GM18517 (cell line): ENCODE data around the gene UPF1.

ENCODE experiments used
- ATAC-seq: cut with Tn5 transposase; IDR thresholded peaks from one replicate; pipeline ENCODE4 v1.9.1; 2021; ENCODE audit warnings: mild to moderate bottlenecking, moderate library complexity; ENCODE audit not compliant: unreplicated experiment

The UPF1 gene

DNA sequence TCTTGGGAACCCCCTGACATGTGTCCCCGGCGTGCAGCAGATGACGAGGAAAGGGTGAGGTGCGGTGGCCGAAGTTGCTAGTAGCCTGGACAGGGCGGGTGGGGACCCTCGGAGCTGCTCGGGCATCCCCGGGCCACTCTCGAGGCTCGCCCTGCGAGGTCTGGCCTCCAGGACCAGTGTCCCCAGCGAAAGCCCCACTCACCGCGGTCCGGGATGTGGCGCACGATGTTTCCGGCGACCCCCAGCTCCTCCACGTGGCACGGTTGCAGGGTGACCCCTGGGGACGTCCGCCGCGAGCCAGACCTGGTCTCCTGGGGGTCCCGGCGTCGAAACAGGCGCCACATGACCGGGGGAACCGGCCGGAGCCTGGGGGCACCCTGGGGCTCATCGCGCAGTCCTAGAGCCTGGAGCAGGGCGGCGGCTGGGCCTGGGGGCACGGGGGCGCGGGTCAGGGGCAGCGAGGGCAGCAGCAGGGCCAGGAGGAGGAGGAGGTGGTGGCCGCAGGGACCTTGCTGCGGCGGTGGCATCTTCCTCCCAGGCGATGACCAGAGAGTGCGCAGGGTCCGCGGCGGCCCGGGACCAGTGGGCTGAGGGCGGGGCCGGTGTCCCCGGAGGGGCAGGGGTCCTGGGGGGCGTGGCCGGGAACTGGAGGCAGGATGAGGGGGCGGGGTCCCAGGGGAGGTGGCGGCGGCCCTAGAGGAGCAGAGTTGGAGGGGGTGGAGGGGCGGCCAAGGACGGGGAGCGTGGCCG is 38.2 kb downstream of the UPF1 start:
- ATAC-seq, result no peak

DNA sequence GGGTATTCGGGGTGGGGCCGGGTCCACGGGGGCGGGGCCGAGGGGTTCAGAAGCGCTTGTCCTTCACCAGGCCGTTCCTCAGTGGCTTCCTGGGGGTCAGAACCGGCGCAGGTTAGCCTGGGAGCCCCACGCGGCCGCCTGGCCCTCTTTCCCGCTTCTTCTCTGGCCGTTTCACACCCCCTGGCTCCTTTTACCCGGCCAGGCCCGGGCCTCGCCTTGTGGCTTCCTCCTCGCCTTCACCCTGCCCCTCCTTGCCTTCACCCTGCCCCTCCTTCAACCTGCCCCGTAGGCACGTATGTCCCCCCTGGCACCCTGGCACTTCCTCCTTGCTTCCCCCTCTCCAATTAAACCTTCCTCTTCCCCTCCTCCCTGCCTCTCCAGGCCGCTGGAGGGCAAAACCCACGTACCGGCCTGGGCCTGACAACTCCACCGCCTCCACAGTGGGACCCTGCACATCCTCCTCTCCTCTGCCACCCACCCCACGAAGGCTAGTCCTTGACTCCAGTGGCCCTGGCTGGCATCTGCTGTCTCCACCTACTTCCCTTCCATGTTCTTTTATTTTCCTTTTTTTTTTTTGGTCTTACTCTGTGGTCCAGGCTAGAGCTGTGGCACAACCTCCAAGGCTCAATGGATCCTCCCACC is 38.9 kb downstream of the UPF1 start:
- ATAC-seq, result no peak

DNA sequence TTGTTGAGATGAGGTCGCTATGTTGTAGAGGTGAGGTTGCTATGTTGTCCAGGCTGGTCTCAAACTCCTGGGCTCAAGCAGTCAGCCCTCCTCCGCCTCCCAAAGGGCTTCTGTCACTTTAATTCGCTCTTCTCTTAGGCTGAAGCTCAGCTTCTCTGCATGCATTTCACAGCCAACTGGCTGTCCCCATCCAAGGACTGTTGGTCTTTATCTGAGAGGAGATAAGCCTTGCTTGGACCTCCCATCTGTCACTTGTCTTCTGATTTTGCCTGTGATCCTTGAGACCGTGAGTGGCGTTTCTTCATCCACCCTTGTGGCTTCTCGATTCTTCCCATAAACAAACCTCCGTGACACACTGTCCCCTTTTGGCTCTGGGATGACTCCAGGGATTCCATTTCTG is 39.8 kb downstream of the UPF1 start:
- no peak for ATAC-seq

DNA sequence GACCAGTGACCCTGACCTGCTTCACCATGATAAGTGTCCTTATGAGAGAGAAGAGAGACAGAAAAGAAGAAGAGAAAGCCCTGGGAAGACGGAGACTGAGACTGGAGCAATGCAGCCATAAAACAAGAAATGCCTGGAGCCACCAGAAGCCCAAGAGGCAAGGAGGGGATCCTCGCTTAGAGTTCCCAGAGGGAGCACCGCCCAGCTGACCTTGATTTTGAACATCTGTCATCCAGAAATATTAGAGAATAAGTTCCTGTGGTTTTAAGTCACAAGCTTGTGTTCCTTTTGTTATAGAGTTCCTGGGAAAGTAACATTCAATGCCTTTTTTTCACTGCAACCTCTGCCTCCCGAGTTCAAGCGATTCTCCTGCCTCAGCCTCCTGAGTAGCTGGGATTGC is 44.0 kb downstream of the UPF1 start:
- no peak for ATAC-seq

DNA sequence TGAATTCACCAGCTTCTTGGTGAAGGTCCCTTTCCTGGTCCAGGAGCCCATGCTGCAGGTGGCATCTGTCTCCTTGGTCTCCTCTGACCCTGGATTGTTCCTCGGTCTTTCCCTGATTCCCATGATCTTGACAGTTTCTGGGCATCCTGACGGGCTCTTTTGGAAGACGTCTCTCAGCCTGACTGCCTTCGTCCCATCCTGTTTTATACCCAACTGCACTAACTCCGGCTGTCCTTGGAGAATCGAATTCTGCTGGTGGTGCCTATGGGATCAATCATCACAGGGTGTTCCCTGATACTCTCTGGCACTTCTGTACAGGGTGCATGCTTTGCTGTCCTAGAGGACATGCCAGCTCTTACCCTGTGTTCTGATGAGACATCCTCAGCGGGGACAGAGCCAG is 45.1 kb downstream of the UPF1 start:
- ATAC-seq, result no peak

DNA sequence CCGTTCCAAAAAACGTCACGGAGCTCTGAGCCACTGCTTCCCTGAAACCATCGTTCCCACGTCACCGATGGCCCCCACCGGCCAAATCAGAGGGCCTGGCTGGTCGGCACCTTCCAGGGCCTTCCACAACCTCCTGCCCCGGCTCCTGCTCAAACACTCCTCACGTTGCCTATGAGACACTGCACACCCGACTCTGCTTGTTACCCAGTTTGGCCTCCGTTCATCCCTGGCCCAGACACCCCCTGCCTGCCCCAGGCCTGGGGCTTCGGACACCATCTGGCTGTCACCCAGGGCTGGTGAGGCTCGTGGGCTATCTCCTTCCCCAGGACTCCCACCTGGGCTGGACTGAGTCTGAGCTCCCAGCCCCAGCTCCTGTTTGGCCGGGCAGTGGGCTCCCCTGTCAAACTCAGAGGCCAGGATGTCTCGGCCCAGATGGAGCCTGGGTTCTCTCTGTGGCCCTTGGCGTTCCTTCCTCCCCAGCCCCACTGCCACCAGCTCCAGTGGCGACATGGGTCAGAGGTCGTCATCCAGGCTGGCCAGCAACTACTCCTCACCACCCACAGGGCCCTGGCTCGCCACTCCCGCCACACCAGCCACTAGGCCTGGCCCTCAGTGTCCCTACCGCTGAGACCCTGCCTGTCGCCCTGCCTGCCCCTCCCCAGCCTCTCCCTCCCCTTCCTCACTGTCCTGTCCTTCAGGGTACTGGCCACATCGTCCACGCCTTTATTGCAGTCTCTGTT is 46.5 kb downstream of the UPF1 start:
- no peak for ATAC-seq

DNA sequence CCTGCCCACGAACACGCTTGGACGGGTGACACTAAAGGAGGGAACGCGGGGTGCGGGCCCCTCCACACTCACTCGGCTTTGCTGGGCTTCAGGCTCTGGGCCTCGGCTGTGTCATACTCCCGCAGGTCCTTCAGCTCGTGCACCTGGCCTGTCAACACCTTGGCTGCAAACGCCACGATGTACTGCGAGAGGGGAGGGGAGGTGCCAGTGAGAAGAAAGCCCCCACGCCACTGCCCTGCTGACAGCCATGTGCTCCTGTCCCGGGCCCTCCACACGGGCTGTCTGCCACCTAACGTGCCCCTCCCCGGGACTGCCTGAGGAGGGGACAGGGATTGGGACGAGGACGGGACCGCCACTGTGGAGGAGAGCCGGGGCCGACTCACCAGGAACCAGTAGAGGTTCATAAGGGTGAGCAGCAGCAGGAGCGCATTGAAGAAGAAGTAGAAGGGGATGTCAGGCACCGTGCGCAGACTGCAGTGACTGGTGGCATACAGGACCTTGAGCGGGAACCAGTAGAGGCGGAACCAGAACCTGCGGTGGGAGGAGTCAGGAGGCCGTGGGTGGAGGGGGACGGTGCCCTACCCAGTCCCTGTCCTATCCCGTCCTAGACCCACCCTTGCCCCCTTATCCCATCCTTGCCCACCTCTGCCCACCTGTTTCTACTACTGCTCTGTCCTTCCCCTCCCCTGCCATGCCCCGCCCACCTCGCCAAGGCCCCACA is 47.3 kb downstream of the UPF1 start:
- no peak for ATAC-seq

DNA sequence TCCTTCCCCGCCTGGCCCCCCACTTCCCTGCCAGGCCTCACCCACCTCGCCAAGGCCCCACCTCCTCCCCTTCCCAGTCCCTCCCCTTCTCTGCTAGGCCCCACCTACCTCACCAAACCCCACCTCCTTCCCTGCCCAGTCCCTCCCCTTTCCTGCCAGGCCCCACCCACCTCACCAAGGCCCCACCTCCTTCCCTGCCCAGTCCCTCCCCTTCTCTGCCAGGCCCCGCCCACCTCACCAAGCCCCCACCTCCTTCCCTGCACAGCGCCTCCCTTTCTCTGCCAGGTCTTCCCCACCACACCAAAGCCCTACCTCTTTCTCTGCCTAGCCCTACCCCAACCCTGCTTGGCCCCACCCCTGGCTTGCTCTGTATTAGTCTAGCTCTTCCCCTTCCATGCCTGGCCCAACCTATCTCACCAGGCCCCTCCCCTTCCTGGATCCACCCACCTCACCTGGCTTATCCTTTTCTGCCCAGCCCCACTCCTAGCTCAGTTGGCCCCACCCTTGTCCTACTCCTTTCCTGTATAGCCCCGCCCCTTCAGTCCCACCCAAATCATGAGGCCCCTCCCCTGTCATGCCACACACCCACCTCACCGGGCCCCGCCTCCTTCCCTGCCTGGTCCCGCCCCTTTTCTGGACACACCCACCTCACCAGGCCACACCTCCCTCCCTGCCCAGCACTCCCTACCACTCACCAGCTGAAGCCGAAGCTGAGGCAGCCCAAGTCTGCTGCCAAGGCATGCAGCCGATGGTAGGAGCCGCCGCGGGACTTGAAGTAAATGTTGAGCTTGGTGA is 48.0 kb downstream of the UPF1 start:
- ATAC-seq, result no peak

DNA sequence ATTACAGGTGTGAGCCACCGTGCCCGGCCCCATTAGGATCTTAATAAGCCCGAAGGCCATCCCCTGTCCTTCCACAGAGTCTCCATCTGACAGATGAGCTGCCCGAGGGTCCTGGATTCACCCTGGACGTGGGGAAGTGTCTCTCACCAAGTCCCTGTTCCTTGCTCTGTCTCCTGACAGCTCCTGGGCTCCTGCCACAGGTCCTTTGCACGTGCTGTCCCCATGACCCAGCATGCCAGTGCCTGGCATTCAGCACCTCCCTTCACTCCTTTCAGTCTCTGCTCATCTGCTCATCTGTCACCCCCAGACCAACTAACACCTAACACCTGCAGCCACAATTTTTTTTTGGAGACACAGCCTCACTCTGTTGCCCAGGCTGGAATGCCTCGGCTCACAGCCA is 49.7 kb downstream of the UPF1 start:
- no peak for ATAC-seq

DNA sequence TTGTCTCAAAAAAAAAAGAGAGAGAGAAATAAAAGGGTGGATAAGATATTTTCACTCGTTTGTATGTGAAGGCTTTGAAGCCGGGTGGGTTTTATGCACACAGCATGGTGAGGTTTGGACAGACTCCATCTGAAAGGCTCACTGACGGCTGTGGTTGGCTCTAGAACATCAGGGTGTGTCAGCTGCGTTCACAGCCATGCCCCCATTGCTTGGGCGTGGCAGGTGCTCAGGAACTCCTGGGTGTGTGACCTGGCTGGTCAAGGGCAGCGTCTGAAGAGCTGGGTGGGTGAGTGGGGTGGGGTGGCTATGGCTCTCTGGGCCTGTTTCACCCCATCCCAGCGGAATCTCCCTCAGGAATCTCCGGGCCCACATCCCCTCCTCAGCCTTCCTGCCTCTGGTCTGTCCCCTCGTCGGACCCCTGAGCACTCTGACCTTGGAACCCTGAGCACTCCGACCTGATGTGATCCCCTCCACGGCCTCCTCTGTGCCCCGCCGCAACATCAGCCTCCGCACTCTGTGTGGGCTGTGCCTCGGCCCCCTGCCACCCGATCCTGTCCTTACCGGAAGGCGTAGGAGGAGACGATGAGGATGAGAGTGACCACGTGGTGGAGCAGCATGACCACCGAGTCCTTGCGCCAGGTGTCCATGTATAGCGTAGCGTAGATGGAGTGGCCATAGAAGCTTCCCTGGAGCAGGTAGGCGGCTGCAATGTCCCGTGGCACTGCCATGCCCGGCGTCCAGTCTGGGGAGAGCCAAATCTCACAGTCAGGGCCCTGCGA is 52.0 kb downstream of the UPF1 start:
- ATAC-seq, result no peak

DNA sequence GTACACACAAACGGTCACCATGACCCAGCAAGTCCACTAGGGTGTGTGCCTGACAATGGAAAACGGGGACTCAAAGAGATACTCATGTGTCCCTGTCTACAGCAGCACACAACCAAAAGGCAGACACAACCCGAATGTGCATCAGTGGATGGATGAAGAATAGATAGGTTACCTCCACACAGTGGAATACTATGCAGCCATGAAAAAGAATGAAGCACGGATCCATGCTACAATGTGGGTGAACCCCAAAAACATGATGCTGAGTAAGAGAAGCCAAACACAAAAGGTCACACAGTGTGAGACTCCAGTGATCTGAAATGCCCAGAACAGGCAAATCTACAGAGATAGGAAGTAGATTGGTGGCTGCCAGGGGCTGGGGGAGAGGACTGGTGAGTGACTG is 55.2 kb downstream of the UPF1 start:
- ATAC-seq, result no peak

DNA sequence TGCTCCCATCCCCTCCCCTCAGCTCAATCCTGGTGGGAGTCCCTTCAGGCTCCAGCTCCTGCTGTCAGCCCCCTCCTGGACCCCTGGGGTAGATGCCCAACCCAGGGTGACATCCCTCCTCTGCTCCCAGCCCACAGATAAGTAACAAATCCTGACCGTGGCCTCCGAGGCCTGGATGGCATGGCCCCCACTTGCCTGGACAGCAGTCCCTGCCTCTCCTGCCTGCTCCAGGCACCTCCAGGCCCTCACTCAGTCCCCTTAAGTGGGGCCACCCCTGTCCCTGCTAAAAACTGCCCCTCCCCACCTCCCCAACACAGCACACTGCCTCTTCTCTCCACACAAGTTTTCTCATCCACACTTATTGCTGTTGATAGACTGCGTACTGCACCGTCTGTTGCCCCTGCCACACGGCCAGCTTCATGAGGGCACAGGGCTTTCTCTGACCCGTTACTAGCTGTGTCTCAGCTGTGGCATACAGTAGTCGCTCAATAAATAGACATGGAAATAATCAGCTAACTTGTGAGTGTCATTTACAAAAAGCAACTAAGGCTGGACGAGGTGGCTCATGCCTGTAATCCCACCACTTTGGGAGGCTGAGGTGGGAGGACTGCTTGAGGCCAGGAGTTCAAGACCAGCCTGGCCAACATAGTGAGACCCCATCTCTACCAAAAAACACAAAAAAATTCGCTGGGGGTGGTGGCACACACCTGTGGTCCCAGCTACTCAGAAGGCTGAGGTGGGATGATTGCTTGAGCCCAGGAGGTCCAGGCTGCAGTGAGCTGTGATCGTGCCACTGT is 58.4 kb downstream of the UPF1 start:
- no peak for ATAC-seq

DNA sequence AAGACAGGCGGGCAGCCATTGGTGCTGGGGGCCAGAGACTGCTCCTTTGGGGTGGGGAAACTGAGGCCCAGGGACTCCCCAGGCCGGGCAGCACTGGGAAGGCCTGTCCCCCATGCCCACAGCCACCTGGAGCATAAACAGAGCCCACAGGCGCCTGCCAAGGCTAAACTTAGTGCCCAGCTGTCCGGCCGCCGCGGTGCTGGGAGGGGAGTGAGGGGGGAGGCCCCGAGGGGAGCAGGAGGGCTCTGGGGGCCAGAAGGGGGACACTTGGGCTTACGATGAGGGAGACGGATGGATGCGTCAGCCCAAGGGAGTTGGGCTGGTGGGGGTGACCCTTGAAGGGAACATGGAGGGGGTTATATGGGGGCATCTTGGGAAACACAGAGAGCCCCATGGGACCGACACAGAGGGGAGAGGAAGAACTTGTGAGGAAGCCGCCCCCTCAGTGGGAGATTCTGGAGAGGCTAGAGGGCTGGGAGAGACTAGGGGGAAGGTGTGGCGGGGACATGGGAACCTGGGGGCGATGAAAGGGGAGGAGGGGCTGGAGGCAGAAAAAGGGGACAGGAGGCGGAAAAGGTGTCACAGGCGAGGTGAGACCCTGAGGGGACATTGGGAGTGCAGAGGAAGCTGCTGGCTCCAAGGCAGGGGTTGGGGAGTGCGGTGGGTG is 62.0 kb downstream of the UPF1 start:
- ATAC-seq, result no peak

DNA sequence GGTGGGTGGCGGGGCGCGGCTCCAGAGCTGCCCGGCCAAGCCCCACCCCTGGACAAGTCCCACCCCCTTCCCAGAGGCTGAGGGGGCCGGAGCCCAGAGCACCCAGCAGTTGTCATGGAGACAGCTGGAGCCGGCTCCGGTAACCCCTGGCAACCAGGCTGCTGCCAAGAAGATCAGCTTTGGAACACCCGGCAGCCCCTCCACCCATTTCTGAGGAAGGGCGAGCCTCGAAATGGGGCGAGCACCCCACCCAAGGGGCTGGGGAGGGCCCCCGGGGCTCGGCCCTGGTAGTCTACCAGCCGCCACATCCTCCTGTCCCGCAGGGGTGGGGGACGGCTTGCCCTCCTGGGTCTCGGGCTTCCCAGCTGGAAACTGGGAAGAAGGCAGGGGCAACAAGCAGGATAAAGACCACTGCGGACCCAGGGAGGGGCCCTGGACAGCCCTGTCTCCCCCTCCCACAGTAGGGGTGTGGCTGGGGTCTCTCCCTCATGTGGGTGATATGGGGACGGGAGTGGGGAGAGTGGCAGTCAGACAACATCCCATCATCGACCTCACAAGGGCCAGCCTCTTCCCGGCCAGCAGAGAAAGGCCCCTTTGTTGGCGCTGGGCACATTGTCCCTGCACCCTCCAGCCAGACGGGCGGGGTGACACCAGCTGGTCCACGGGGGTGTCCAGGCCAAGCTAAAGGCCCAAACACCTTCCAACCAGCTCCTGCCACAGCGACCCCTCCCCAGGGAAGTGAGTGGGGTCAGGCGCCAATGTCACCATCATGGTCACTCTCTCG is 62.7 kb downstream of the UPF1 start:
- no peak for ATAC-seq

DNA sequence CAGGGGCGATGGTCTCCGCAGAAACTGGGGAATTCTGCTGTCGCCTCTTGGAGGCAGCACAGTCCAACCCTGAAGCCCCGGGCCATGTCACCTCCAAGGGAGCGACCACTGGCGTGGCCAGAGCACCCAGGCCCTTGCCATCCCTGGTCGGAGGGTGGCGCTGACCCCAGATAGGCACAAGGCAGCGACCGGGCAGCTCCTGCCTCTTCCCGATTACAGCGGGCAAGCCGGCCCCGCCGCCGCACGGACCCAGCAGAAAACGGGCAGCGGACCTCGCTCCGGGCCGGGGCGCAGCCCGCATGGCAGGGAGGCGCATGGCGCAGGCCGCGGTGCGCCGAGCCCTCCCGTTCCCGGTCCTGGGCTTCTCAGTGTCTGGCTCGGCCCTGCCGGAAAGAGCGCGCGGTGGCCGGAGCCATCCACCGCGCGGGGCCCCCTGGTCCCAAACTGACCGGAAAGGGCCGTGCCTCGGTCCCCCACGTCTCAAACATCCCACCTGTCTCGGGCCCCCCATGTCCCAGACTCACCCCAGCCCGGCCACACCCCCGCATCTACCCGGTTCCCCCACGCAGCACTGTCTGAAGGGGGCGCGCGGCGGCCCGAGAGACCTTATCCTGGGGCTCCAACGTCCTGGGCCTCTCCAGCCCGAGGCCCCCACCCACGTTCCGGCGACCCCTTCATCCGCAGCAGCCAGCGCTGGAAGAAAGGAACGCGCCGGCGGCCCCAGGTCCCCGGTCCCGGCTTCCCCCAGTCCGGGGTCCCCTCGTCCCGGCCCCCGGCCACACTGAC is 63.5 kb downstream of the UPF1 start:
- no peak for ATAC-seq

DNA sequence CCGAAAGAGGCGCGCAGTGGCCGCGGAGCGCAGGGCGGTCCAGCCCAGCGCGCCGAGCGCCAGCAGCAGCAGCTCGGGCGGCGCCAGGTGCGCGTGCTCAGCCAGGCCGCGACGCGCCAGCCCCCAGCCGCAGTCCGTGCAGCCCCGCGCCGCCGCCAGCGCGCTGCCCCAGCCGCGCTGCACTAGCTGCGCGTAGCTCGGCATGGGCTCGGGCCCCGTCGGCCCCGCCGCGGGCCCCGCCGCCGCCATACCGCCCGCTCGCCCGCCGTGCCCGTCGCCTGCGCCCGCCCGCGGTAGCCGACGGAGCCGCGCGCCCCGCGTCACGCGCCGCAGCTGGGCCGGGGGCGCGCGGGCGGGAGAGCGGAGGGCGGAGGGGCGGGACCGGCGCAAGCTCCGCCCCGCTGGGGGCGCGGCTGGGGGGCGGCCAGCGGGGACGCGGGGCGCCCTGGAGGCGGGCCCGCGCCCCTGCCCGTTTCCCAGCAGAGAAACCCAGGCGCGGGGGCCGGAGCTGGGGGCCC is 64.1 kb downstream of the UPF1 start, which contains the start of gene CERS1:
TSS of gene CERS1 (minus strand) at position 335 of the 518 bp plus-strand sequence. CDS start at position 249, 86 bp downstream.
- no peak for ATAC-seq

DNA sequence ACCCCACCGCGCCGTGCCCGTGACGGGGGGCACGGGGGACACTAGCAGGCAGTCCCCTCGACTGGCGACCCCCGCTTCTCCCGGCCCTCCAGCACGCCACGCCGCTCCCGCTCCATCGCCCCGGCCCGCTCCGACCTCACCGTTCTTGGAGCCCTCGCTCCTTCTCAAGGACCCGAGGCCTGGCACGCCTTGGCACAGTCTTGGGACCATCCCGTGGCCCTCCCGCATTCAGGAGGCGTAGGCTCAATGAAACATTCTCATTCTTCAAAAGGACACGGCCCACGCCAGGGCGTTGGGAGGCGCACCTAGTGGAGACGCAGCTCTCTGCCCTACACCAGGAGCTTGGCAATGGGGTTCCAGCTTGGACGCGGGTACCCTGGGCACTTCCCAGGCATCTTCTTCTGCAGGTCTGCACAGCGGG is 64.7 kb downstream of the UPF1 start:
- no peak for ATAC-seq
